Stimulated activated CD4-positive, alpha-beta T cell treated with anti-CD3 and anti-CD28 coated beads, TNF-alpha, amount 100 ng/mL, for 24 hours (primary cell): ENCODE measurements around the gene CDKAL1.

Source experiments
- DNase-seq, 3 experiments: peaks; one replicate each; pipeline ENCODE4 v3.0.0-alpha.2; 2020; ENCODE audit warnings: low read depth in 3 of 3

Gene CDKAL1

DNA sequence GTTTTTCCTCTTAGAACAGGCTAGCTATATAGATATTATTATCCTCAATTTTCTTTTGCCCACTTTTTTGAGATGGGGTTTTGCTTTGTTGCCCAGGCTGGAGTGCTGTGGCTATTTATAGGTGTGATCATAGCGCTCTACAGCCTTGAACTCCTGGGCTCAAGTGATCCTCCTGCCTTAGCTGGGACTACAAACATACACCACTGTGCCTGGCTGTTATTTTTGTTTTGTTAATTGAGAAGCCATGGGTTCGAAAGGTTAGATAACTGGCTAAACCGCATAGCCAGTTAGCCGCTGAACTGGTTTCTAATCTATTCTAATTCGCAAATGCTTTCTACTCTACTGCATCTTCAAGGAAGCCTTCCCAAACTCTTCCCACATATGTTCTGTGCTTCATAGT lies 425.8 kb downstream of the CDKAL1 start:
- DNase-seq, result no peak

DNA sequence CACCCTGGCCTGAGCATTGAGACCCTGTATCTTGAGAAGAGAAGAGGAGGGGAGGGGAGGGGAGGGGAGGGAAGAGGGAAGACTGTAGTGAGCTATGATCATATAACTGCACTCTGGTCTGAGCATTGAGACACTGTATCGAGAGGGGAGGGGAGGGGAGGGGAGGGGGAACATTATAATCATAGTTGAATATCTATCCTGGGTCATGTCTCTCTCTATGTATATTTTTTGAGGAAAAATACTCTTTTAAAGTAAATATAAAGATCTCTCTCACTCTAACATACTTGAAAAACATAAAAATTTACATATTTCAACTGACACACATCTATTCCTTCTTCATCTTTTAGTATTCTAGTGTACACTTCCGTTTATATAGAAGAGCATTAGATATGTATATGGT lies 431.0 kb downstream of the CDKAL1 start:
- no peak for DNase-seq

DNA sequence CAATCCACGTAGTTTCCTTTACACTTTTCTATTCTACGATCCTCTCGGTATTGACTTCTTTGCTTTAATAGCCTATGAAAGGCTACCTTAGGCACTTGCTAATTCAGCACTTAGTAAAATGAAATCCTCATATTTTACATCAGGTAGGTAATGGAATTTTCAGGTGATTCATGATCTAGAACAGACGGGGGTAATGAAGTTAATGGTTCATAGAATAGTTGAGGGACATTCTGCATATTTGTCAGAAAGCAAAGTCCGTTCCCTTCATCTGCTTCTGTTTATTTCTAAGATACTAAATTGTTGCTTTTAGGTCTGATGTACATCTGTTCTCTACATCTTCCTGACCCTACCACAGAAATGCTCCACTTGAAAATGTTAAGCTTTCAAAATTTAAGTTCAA lies 431.7 kb downstream of the CDKAL1 start:
- no peak for DNase-seq

DNA sequence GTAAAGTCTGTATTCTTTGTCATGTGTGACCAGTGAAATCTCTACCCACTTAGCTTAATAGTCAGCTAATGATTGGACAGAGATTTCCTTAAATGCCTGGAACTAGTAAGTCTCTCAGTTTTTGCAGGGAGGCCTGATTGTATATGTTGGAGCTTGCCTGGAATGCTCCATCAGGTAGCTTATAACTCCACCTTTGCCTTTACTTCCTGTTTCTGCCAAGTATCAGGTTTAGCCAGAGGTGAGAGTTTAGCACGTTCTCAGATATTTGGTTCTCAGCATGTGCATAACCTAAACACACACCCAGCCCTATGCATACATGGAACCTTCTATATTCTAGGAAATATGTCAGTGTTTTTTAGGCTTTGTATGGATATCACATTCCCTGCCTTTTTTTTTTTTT lies 435.3 kb downstream of the CDKAL1 start:
- no peak for DNase-seq

DNA sequence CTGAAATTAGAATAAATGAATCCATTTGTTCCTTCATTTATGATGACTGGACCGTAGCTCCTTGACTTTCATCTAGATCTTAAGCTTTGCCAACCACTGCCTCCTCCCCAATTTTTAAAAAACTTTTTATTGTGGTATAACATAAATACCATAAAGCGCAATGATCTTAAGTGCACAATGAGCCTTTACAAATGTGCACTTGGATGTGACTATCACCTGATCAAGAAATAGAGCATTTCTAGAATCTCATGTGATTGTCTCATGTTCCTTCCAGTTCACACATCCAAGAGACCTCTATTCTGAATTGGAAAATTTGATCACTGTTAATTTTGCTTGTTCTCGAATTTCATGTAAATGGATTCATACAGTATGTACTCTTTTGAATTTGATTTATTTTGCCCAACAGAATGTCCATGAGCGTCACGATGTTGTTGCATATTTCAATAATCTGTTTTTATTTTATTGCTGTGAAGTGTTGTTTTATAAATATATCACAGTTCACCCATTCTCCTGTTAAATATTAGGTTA lies 442.2 kb downstream of the CDKAL1 start:
- no peak for DNase-seq

DNA sequence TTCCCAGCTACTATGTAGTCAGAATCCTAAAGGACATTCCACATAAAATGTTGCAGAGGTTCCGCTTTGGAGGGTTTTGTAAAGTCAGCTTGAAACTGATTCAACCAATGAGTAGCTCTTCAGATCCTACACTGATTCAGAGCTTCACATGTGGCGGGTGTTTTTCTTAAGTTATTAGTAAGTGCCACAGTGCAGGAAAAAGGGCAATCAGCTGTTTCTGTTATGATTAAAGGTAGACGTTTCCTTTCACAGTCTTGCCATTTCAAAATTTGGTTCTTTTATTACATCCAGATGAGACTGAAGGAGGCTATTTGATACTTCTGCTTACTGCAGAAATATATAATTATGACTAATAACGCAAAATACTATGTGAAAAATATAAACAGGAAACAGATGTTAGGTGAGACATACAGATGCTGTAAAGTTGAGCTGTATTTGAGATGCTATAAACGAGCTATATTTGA lies 443.9 kb downstream of the CDKAL1 start:
- DNase-seq, result no peak

DNA sequence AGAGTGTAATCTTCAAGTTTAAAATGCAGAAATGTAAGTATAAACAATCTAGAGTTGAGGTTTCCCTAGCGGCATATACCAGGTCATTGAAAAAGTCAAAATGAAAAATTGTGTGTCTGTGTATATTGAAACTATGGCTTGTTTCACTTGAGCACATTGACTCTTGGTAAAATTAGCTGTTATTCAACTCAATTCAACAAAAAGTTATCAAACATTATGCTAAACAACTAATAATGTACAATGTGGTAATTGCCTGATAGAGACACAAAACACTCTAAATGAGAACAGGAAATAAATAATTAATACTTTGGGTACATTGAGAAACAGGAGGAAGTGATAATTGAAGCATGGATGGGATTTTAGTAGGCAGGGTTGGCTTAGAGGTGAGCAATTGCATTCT lies 444.8 kb downstream of the CDKAL1 start:
- DNase-seq, result no peak

DNA sequence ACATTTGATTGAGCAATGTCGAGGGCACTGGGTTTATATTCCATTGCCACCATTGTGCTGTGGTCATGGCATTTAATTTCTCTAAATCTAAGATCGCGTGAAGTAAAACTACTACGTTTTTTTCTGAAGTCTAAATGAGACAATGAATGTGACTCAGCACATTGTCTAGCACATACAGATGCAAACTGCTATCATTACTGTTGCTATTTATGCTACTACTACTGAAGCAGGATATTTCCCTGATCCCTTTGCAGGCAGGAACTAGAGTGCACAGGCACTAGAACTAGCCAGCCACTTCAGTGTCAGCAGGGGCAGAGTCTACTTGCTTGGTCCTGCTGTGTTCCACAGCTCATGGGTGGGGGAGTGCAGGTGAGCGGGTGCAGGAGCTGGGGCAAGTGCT lies 449.7 kb downstream of the CDKAL1 start:
- DNase-seq, result no peak

DNA sequence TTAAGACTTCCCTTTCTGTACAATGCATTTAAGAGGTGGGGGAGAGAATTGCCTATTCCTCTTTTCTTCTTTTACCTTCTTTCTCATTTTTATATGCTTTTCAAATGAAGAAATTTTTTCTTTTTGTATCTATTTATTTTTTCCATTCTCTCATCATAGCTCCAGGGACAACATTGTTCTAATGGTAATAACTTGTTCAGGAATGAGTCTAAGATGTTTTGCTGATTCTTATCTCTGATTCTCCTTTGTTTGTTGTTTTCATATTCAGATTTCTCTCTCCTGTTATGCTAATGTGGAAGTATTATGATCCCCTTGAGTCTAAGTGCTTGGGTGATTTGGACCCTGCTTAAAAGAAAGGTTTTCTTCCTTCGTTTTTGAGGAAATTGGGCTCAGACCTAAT lies 451.6 kb downstream of the CDKAL1 start:
- no peak for DNase-seq

DNA sequence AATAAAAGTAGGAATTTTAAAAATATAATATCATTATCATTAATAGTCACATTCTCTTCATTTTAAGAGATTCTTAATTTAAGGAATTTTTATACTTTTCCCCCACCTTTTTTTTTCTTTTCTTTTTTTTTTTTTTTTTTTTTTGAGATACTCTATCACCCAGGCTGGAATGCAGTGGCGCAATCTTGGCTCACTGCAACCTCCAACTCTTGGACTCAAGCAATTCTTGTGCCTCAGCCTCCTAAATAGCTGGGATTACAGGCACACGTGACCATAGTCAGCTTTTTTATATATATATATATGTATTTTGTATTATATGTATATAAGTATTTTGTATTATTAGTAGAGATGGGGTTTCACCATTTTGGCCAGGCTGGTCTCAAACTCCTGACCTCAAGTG lies 457.7 kb downstream of the CDKAL1 start:
- no peak for DNase-seq

DNA sequence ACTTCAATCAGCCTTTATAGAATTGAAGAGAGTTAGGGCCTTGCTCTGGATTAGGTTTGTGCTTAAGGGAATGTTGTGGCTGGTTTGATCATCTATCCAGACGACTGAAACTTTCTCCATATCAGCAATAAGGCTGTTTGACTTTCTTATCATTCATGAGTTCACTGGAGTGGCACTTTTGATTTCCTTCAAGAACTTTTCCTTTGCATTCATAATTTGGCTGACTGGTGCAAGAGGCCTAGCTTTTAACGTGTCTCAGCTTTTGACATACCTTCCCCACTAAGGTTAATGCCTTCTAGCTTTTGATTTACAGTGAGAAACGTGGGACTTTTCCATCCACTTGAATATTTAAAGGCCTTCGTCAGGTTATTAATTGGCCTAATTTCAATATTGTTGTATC lies 461.8 kb downstream of the CDKAL1 start:
- no peak for DNase-seq

DNA sequence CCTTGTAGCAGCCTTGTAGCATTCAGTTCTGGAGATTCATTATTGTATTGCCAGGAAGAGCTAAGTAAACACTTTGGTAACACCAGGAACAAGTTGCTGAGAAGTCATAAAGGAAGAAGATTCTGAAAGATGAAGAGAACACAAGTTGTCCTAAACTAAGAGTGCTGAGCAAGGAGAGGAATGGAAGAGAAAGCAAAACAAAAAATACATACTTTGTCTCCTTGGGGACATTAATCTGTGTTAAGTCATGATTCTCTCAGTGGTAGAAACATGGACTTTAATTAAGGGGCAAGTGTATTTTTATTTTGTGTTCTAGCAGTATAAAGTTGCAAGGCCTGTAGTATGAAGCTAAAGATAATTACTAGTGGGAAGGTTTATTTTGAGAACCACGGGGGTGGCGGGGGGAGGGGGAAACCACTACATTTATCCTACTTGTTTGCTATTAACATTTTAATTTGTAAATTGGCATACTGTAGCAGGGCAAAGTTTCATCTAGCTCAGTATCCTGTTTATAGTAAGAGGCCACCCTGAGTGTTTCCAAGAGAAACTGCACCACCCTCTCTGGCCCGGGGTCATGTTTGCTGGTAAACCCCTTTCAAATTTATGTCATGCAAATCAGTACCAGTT lies 463.0 kb downstream of the CDKAL1 start:
- no peak for DNase-seq

DNA sequence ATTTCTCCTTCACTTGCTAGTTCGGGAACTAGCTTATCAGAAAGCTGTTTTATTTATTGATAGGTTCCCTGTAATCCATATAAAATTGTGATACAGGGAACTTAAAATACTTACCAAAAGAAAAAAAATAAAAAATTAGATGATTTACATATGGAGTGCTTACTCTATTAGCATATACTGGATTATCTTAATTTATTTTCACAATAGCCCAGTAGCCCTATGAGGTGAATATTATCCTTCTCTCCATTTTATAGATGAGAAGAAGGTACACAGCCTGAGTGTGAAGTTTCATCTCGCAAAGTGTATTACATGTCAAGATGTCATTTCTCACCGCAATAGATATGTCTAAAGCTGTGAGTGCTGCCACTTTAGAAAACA lies 463.5 kb downstream of the CDKAL1 start:
- no peak for DNase-seq

DNA sequence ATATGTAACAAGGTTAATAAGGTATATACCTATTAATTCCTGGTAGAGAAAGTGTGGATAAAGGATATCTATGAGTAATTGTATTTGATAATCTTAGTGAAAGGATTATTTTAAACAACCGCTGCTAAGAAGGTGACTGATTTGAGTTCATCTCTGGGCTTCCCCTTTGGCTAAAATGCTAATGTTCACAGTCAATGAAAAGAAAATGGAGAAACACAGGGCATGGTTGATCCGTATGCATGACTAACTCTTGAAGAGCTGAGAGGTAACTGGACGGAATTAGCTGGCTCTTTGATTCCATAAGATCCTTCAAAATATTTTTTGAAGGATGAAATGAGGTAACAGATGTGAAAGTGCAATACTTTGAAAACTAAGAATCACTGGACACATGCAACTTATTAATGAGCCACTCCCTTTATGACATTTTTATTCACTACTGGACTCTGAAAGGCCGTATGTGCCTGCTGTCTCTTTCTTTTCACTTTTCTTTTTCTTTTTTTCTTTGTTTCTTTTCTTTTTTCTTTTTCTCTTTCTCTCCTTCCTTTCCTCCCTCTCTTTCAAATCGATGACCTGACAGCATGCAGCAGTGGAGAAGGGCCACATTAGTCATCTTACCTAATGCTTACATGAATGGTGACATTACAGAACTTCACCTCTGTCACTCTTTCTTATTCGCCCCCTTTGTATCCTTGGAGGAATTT lies 464.6 kb downstream of the CDKAL1 start:
- no peak for DNase-seq

DNA sequence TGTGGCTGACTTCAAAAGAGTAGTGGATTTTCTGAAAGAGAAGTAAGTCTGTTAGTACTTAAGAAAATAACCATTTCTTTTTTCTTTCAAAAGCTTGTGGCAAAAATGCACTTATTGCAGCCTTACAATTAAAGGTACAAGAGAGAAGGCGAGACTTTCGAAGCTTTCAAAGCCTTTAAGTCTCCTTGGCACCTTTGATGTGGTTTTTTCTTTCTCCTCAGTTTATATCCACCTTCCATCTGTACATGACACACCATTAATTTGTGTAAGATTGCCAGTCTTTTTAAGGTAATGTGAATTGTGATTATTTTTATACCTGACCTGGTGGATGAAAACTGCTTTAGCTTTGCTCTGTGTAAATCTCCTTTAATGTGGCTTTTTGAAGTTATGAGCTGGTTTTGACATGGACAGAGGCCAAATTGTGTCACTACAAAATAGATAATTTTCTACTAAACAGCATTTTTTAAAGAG lies 466.1 kb downstream of the CDKAL1 start:
- DNase-seq, result no peak

DNA sequence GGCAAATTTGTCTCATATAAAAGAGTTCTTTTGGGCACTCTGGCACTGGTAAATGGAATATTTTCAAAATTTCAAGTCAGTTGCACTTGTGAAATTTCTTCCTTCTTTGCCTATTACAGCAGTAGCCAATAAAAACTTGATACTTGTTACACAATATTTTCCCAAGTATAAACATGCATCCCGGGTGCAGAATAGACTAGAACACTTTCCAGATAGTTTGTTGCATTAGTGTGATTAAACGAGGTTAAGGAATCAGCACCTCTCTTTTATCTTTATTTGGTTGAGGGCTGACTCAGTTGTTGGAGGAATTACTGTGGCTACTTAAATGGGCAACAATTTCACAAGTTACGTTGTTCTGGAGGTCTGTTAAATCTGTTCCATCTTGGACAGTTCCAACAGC lies 467.5 kb downstream of the CDKAL1 start:
- no peak for DNase-seq

DNA sequence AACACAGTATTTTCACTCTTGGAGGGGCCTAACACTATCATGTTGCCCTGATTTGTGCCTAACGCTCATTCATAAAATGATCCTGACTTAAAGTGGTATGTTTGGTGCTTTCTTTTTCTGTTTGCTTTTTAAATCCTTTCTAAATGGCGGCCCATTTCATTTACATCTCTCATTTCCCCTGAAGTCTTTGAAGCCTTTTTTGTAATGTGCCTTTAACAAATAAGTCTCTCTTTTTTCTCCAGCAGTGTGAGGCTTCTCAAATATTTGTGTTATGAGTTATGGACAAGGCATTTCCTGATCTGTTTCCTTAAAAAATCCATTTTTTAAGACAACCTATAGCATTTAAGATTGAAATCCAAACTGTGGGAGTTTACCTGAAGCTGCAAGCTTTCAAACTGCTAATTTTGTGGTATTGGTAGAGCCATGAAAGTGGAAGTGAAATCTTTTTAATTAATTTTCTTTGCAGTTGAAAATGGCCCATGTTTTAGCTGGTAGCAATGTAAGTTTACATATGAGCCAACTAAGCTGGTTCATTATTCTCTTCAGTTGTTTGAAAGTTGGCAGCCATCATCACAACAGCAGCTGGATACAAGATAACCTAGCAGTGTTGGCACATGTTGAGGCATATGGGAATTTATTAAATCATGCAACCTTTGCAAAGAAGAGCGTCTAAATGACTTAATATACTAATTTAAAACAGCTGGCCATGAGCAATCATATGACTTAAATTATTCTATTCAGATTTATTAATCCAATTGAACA lies 469.7 kb downstream of the CDKAL1 start:
- no peak for DNase-seq

DNA sequence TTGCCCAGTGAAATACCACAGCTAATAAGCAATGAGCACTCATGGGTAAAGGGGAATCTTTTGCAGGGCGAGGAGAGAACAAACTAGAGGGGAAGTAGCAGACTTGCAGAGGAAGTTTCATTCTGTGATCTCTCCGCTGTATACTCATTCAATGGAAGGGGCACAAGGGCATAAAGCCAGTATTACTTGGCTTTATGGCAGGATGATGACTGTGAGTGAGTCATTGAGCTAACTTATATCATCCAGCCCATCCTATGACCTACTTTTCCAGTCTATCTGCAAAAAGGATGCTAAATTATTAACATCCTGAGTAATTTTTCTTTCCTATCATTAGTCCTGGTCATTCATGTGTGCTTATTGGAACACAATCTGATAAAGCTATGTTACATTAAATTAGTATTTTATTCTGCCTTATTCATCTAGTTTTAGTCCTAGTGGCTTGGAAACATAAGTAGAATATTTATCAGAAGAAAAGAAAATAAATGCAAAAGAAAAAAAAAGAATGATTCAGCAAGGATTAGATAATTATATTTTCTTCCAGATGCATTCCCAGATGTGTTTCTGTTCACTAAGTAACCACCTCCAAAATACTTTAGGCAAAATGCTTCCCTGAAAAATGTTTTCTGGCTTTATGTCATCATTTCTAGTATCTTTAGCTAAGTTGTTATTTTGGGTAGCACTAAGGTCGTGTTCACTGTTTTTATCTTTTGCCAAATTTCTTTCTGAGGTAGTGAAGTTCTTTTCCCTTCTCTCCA lies 471.7 kb downstream of the CDKAL1 start:
- no peak for DNase-seq

DNA sequence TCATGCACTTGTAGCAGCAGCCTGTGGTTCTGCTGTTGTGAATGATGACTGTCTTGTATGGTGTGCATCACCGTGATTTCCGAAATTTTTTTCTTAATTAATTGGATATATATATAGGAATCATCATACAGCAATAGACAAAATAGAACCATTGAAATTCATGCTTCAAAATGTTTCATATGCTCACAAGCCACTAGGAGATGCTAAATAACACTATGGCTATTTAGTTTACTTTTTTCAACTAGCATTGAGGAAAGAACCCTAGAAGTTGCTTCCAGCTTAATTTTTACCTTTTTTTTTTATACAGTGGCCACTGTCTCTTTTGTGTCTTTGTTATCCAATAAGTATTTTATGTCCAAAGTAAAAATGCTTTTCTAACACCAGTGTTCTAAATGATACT lies 485.4 kb downstream of the CDKAL1 start:
- no peak for DNase-seq

DNA sequence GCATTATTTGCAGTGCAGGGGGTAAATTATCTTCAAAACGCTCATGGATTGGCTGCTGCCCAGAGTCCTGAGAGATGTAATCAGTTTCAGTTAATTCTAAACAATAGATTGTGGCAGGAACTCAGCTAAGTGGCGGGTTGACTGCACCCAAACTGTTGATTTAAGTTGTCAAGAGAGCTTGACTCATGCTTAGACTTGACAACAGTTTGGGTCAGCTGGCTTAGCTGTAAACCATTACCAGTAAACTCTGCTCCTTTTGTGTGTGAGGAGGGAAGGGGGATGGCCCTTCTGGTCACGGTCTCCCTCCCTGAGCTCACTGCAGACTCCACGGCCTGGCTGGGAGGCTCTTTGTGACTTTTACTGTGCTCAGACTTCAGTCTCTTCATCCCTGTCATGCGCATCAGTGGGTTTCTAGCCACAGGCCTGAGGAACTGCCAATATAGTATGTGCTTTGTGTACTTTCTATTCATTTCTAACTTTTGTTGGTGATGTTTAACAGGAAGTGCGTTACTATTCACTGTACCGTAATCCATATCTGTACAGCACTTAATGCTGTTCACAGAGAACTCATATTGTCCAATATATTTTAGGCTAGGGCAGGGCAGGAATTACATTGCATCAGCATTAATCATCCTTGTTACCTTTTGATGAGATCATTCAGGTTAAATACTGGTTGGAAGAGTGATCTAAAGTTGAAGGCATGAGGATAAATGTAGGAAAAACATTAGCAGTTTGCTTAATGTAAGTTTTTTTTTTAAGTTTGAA lies 488.3 kb downstream of the CDKAL1 start:
- DNase-seq, result no peak

DNA sequence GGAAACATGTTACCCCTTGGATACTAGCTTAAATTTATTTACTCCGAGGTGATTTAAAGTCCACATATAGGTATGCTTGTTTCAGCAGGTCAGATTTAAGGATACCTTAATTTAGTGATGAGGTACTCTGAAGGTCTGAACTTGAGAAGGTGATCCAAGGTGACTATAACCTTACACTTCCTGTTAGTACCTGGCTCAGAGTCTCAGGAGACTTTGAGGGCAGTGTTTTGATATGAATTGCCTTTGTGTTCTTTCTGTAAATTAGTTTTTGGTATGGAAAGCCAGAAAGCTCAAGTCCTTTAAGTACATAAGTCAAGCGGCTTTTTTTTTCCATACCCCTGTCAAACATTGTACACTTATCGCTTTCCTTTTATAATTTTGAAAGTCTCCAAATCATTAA lies 489.0 kb downstream of the CDKAL1 start:
- no peak for DNase-seq
